A673 (cell line): ENCODE measurements around the gene RNASET2. TPM values are rescaled to one million over a fixed set of nuclear protein-coding genes. Genes with fewer than 3 reads are reported as not detected.

Source experiments
- BruUV-seq: library from RNA; stranded (reverse); fragments of 400-500 nt; replicated peaks from 2 replicates; lab custom pipeline; 2021; lab: Mats Ljungman, UMichigan
- CTCF ChIA-PET: fragments of 300-600 bp; sonication (Branson Sonifier 250); formaldehyde crosslinking; loops from one replicate; lab custom pipeline; 2022; ENCODE audit warnings: antibody characterized with exemption; lab: Charles Lee
- POLR2A ChIA-PET: fragments of 300-600 bp; sonication (Branson Sonifier 250); formaldehyde crosslinking; loops from one replicate; lab custom pipeline; 2022; ENCODE audit warnings: antibody characterized with exemption; ENCODE audit not compliant: low non-redundant PET; lab: Charles Lee
- DNase-seq: peaks from one replicate; pipeline ENCODE4 v3.0.0-alpha.2; 2015; ENCODE audit warnings: low spot score
- H3K27ac ChIP-seq: fragments of 200-600 bp; sonication (generic); 2 replicates; pipeline ENCODE4 v1.5.1; 2016; ENCODE audit warnings: mixed run types, low read depth, mild to moderate bottlenecking, mixed read lengths, antibody characterized with exemption, low read length; ENCODE audit not compliant: poor library complexity, severe bottlenecking
- H3K27me3 ChIP-seq: fragments of 200-600 bp; sonication (generic); replicated peaks from 2 replicates; pipeline ENCODE4 v1.6.1; 2017; ENCODE audit warnings: mixed run types, low read depth, mild to moderate bottlenecking, mixed read lengths, antibody characterized with exemption, low read length; ENCODE audit not compliant: insufficient read depth, poor library complexity
- H3K36me3 ChIP-seq: fragments of 200-600 bp; sonication (generic); 2 replicates; pipeline ENCODE4 v1.6.1; 2016; ENCODE audit warnings: mixed run types, mild to moderate bottlenecking, mixed read lengths, antibody characterized with exemption, low read length; ENCODE audit not compliant: insufficient read depth, poor library complexity, severe bottlenecking
- H3K4me1 ChIP-seq: fragments of 200-600 bp; sonication (generic); 2 replicates; pipeline ENCODE4 v1.6.1; 2017; ENCODE audit warnings: mixed run types, mild to moderate bottlenecking, mixed read lengths, antibody characterized with exemption, low read length; ENCODE audit not compliant: insufficient read depth, poor library complexity, severe bottlenecking
- H3K4me3 ChIP-seq: fragments of 200-600 bp; sonication (generic); 2 replicates; pipeline ENCODE4 v1.5.1; 2016; ENCODE audit warnings: low read depth, mixed run types, mild to moderate bottlenecking, mixed read lengths, low read length; ENCODE audit not compliant: poor library complexity, severe bottlenecking
- H3K9me3 ChIP-seq: fragments of 200-600 bp; sonication (generic); 2 replicates; pipeline ENCODE4 v1.6.1; 2016; ENCODE audit warnings: mixed run types, low read depth, mild to moderate bottlenecking, mixed read lengths, antibody characterized with exemption, low read length; ENCODE audit not compliant: poor library complexity, severe bottlenecking
- EZH2 ChIP-seq: fragments of 200-600 bp; sonication (generic); IDR thresholded peaks from 2 replicates; pipeline ENCODE4 v1.6.1; 2017; ENCODE audit warnings: borderline replicate concordance, low read depth, mild to moderate bottlenecking, mixed read lengths, antibody characterized with exemption, low read length; ENCODE audit not compliant: poor library complexity, severe bottlenecking
- intact Hi-C: fragments of 100-400 bp; cut with micrococcal nuclease; formaldehyde crosslinking; loops from one replicate; pipeline ENCODE4 v1.10.0; 2022; ENCODE audit not compliant: unreplicated experiment
- total RNA-seq: library from RNA; stranded (reverse); gene quantifications from 2 replicates; pipeline ENCODE4 v1.2.3, GENCODE V29; 2021
- TF ChIP-seq, protein P1 (sequence below): fragments of 300-800, 200-600 bp; sonication (generic); conservative IDR thresholded peaks from 2 replicates; pipeline ENCODE4 v1.5.1; 2017; ENCODE audit warnings: low read depth, mild to moderate bottlenecking, antibody characterized with exemption, low read length, moderate library complexity, mixed read lengths

The RNASET2 gene
- total RNA-seq, 1 experiment from 2014 or later: 5.7 TPM

GRCh38 chr6:166989427-166990032 lies 33.2 kb upstream of the RNASET2 start:
- DNase-seq: peak; percentile 40
- H3K4me3 ChIP-seq: no peak overlapping the region
- no peaks in the 10 kb centered on the region for H3K36me3 ChIP-seq
- H3K27ac ChIP-seq: no peak overlapping the region
- TF ChIP-seq, protein P1, sequence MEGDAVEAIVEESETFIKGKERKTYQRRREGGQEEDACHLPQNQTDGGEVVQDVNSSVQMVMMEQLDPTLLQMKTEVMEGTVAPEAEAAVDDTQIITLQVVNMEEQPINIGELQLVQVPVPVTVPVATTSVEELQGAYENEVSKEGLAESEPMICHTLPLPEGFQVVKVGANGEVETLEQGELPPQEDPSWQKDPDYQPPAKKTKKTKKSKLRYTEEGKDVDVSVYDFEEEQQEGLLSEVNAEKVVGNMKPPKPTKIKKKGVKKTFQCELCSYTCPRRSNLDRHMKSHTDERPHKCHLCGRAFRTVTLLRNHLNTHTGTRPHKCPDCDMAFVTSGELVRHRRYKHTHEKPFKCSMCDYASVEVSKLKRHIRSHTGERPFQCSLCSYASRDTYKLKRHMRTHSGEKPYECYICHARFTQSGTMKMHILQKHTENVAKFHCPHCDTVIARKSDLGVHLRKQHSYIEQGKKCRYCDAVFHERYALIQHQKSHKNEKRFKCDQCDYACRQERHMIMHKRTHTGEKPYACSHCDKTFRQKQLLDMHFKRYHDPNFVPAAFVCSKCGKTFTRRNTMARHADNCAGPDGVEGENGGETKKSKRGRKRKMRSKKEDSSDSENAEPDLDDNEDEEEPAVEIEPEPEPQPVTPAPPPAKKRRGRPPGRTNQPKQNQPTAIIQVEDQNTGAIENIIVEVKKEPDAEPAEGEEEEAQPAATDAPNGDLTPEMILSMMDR: peak; percentile 45
- no peak for TF ChIP-seq EZH2
- H3K9me3 ChIP-seq: no peaks in the 10 kb centered on the region
- no TSS peak for BruUV-seq
- H3K4me1 ChIP-seq: peaks cover 6% of the 10 kb centered on the region
- H3K27me3 ChIP-seq: no peaks in the 10 kb centered on the region
- intact Hi-C loops: loop anchor here (2.0 kb wide), 1 partner anchor 203 kb away; no protein-coding TSS in a partner anchor
- ChIA-PET CTCF (interaction anchor here (0.7 to 1.3 kb wide), 3 partner anchors 207 to 789 kb away, joined by 3 to 5 read pairs (median 4); no protein-coding TSS in a partner anchor), POLR2A (no interaction called here)

- intact Hi-C loops: loop anchor here (2.0 kb wide), 1 partner anchor 202 kb away; no protein-coding TSS in a partner anchor
- no peaks in the 10 kb centered on the region for H3K9me3 ChIP-seq
- no peak overlapping the region for H3K27ac ChIP-seq
- TF ChIP-seq EZH2: no peak
- TF ChIP-seq, protein P1: no peak
- CTCF ChIA-PET: no interaction called here
- DNase-seq: peak; percentile 56
- H3K4me1 ChIP-seq: peaks cover 6% of the 10 kb centered on the region
- POLR2A ChIA-PET: no interaction called here
- no TSS peak for BruUV-seq
- no peaks in the 10 kb centered on the region for H3K27me3 ChIP-seq
- no peak overlapping the region for H3K4me3 ChIP-seq
- no peaks in the 10 kb centered on the region for H3K36me3 ChIP-seq
Observed at GRCh38 chr6:166988674-166989201, 32.4 kb upstream of the RNASET2 start.

GRCh38 chr6:166987930-166988329 lies 31.6 kb upstream of the RNASET2 start:
- TF ChIP-seq, protein P1: no peak
- no peak for TF ChIP-seq EZH2
- ChIA-PET POLR2A (no interaction called here), CTCF (no interaction called here)

More at GRCh38 chr6:166987930-166988329, 31.6 kb upstream of the RNASET2 start:
- Histone ChIP-seq H3K27me3 (no peaks in the 10 kb centered on the region), H3K36me3 (no peaks in the 10 kb centered on the region), H3K4me3 (no peak overlapping the region), H3K9me3 (no peaks in the 10 kb centered on the region), H3K27ac (no peak overlapping the region), H3K4me1 (peaks cover 6% of the 10 kb centered on the region)
- DNase-seq: no peak
- no TSS peak for BruUV-seq
- intact Hi-C loops: loop anchor here (2.0 kb wide), 1 partner anchor 201 kb away; no protein-coding TSS in a partner anchor
